Neural cell (in vitro differentiated cells): ENCODE measurements around the gene SERPINB10.

ENCODE experiments used
- CTCF ChIP-seq: fragments of 450-650 bp; IDR thresholded peaks from 2 replicates; pipeline ENCODE4 v1.5.1; 2014; ENCODE audit warnings: antibody characterized with exemption, mild to moderate bottlenecking, moderate library complexity; ENCODE audit not compliant: poor library complexity, severe bottlenecking
- EP300 ChIP-seq: fragments of 450-650 bp; conservative IDR thresholded peaks from 2 replicates; pipeline ENCODE4 v1.6.1; 2014; ENCODE audit warnings: antibody characterized with exemption, mild to moderate bottlenecking, moderate library complexity; ENCODE audit not compliant: poor library complexity, severe bottlenecking
- EZH2 ChIP-seq: fragments of 200-600, 300-800 bp; shearing (Covaris generic), sonication (generic); IDR thresholded peaks from 2 replicates; pipeline ENCODE4 v1.6.1; 2014; ENCODE audit warnings: antibody characterized with exemption, low read length, borderline replicate concordance, mild to moderate bottlenecking; ENCODE audit not compliant: insufficient read depth, poor library complexity, severe bottlenecking
- MXI1 ChIP-seq: fragments of 450-650 bp; conservative IDR thresholded peaks from 2 replicates; pipeline ENCODE4 v1.6.1; 2014; ENCODE audit warnings: antibody characterized with exemption, mild to moderate bottlenecking; ENCODE audit not compliant: poor library complexity, severe bottlenecking
- POLR2AphosphoS5 ChIP-seq: IDR thresholded peaks from 2 replicates; pipeline ENCODE4 v1.6.1; 2012
- RAD21 ChIP-seq: fragments of 450-650 bp; conservative IDR thresholded peaks from 2 replicates; pipeline ENCODE4 v1.6.1; 2014; ENCODE audit warnings: antibody characterized with exemption, mild to moderate bottlenecking, moderate library complexity
- REST ChIP-seq: IDR thresholded peaks from 2 replicates; pipeline ENCODE4 v1.6.1; 2012; ENCODE audit warnings: borderline replicate concordance
- SMC3 ChIP-seq: fragments of 450-650 bp; conservative IDR thresholded peaks from 2 replicates; pipeline ENCODE4 v1.6.1; 2014; ENCODE audit warnings: antibody characterized with exemption, mild to moderate bottlenecking, moderate library complexity; ENCODE audit not compliant: poor library complexity
- TAF1 ChIP-seq: IDR thresholded peaks from 2 replicates; pipeline ENCODE4 v1.6.1; 2012; ENCODE audit warnings: low read depth

GRCh38 chr18:63905361-63905760, 2.4 kb upstream of the SERPINB10 start:
- no peak for TF ChIP-seq EP300
- no peak for TF ChIP-seq POLR2AphosphoS5
- no peak for TF ChIP-seq TAF1
- TF ChIP-seq CTCF, result no peak
- TF ChIP-seq MXI1, result no peak
- TF ChIP-seq EZH2, result no peak
- no peak for TF ChIP-seq REST
- TF ChIP-seq RAD21, result no peak
- no peak for TF ChIP-seq SMC3
